OCI-LY1 (cell line): Measurements from ENCODE around the gene BRD3OS.

Experiments
- H2AFZ ChIP-seq: fragments of 200-600 bp; sonication (generic), shearing (Covaris generic); 2 replicates; pipeline ENCODE4 v1.6.0; 2014; ENCODE audit warnings: antibody characterized with exemption, mild to moderate bottlenecking, low read length
- H3F3A ChIP-seq: fragments of 200-600 bp; sonication (generic), shearing (Covaris generic); 2 replicates; pipeline ENCODE4 v1.6.0; 2014; ENCODE audit warnings: mild to moderate bottlenecking, antibody characterized with exemption, low read length, moderate library complexity; ENCODE audit not compliant: insufficient read depth
- H3K27ac ChIP-seq: fragments of 200-600 bp; sonication (generic); 2 replicates; pipeline ENCODE4 v1.5.1; 2014; ENCODE audit warnings: low read length, mixed run types, mild to moderate bottlenecking, low read depth; ENCODE audit not compliant: poor library complexity, severe bottlenecking
- H3K27me3 ChIP-seq: fragments of 200-600 bp; sonication (generic); 2 replicates; pipeline ENCODE4 v1.6.0; 2014; ENCODE audit warnings: antibody characterized with exemption, mild to moderate bottlenecking, low read length, moderate library complexity; ENCODE audit not compliant: insufficient read depth
- H3K36me3 ChIP-seq: fragments of 200-600 bp; sonication (generic); 2 replicates; pipeline ENCODE4 v1.6.1; 2014; ENCODE audit warnings: mild to moderate bottlenecking, antibody characterized with exemption, low read length, moderate library complexity, mixed read lengths; ENCODE audit not compliant: insufficient read depth
- H3K4me1 ChIP-seq: fragments of 200-600 bp; sonication (generic); 2 replicates; pipeline ENCODE4 v1.5.1; 2014; ENCODE audit warnings: mild to moderate bottlenecking, low read length, moderate library complexity; ENCODE audit not compliant: insufficient read depth, severe bottlenecking
- H3K4me2 ChIP-seq: fragments of 200-600 bp; sonication (generic), shearing (Covaris generic); 2 replicates; pipeline ENCODE4 v1.6.1; 2014; ENCODE audit warnings: low read length
- H3K4me3 ChIP-seq: fragments of 200-600 bp; sonication (generic); 2 replicates; pipeline ENCODE4 v1.5.1; 2014; ENCODE audit warnings: low read length, low read depth, mild to moderate bottlenecking, mixed read lengths; ENCODE audit not compliant: poor library complexity, severe bottlenecking
- H3K79me2 ChIP-seq: fragments of 200-600 bp; shearing (Covaris generic); 2 replicates; pipeline ENCODE4 v1.6.1; 2016; ENCODE audit warnings: mixed run types, low read length, mixed read lengths; ENCODE audit not compliant: insufficient read depth
- H3K9ac ChIP-seq: fragments of 200-600 bp; sonication (generic), shearing (Covaris generic); 2 replicates; pipeline ENCODE4 v1.6.1; 2014; ENCODE audit warnings: mild to moderate bottlenecking, low read length, mixed read lengths
- H3K9me2 ChIP-seq: fragments of 200-600 bp; sonication (generic), shearing (Covaris generic); 2 replicates; pipeline ENCODE4 v1.6.1; 2014; ENCODE audit warnings: low read depth, mild to moderate bottlenecking, low read length, mixed read lengths
- H3K9me3 ChIP-seq: fragments of 200-600 bp; shearing (Covaris generic); 2 replicates; pipeline ENCODE4 v1.6.1; 2014; ENCODE audit warnings: low read length, mixed read lengths
- H4K20me1 ChIP-seq: fragments of 200-600 bp; sonication (generic), shearing (Covaris generic); 2 replicates; pipeline ENCODE4 v1.6.0; 2016; ENCODE audit warnings: mild to moderate bottlenecking, low read length; ENCODE audit not compliant: insufficient read depth
- EZH2 ChIP-seq: fragments of 200-600 bp; sonication (generic), shearing (Covaris generic); IDR thresholded peaks from 2 replicates; pipeline ENCODE4 v1.8.0; 2017; ENCODE audit warnings: borderline replicate concordance, mixed run types, mild to moderate bottlenecking, antibody characterized with exemption, low read length, moderate library complexity, mixed read lengths
- TF ChIP-seq, protein P1 (sequence below): fragments of 200-600 bp; sonication (generic), shearing (Covaris generic); IDR thresholded peaks from 2 replicates; pipeline ENCODE4 v1.5.1; 2017; ENCODE audit warnings: mild to moderate bottlenecking, antibody characterized with exemption, low read length, moderate library complexity, mixed read lengths

The BRD3OS gene

DNA sequence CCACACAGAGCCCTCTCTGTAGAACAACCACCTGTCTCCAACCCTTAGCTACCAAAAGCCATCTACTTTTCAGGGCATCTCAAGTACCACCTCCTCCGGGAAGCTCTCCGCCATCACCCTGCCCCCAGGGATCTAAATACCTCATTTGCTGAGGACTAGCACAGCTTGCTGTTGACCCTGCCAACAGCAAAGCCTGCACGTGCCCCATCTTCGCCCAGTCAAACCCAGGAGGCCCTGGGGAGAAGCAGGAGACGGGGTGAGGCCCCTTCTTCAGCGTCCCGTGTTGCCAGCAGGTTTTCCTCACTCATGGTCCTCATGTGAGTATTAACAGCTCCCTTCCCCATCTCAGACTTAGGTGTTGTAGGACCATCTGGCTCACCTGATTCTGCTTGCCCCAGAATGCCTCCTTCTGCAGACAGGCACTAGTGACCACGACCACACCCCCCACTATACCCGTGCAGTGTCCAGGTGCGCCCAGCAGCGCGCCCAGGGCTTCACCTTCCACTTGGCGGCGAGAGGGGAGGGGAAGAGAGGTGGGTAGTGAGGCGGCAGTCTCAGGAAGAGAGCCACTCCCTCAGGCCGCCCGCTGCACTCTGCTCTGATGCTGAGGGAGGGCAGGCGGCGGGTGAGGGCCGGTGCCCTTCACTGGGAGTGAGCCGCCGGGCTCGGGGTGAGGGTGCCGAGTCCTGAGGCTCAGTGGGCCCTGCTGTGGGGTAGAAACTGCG is 44.3 kb upstream of the BRD3OS start:
- Histone ChIP-seq H2AFZ (no peak overlapping the region), H3K27ac (no peak overlapping the region), H3K9me3 (no peaks in the 10 kb centered on the region), H3K36me3 (no peaks in the 10 kb centered on the region), H3K79me2 (no peaks in the 10 kb centered on the region), H3K9ac (no peak overlapping the region), H3K4me2 (no peak overlapping the region), H3F3A (no peaks in the 10 kb centered on the region), H3K9me2 (no peaks in the 10 kb centered on the region), H3K27me3 (peaks cover 10% of the 10 kb centered on the region; the same call in 1 of the 2 replicates), H3K4me1 (no peaks in the 10 kb centered on the region), H4K20me1 (no peaks in the 10 kb centered on the region), H3K4me3 (no peak overlapping the region)
- TF ChIP-seq, protein P1, sequence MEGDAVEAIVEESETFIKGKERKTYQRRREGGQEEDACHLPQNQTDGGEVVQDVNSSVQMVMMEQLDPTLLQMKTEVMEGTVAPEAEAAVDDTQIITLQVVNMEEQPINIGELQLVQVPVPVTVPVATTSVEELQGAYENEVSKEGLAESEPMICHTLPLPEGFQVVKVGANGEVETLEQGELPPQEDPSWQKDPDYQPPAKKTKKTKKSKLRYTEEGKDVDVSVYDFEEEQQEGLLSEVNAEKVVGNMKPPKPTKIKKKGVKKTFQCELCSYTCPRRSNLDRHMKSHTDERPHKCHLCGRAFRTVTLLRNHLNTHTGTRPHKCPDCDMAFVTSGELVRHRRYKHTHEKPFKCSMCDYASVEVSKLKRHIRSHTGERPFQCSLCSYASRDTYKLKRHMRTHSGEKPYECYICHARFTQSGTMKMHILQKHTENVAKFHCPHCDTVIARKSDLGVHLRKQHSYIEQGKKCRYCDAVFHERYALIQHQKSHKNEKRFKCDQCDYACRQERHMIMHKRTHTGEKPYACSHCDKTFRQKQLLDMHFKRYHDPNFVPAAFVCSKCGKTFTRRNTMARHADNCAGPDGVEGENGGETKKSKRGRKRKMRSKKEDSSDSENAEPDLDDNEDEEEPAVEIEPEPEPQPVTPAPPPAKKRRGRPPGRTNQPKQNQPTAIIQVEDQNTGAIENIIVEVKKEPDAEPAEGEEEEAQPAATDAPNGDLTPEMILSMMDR: no peak
- no peak for TF ChIP-seq EZH2

DNA sequence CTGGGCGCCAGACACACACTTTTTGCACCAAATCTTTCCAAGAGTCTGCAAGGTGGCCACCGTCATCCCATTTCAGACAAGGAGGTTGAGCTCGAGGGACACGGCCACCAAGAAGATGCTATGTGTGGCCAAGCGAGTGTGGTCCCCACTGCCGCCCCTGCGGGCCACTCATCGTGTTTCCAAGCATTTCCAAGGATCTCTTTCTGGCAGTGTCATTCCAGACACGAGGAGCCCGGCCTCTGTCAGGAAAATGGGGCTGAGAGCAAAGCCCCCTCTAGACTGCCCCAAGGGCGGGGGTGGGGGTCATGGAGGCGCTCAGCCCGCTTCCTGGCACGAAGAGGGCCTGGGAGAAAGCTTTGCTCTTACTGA is 43.7 kb upstream of the BRD3OS start:
- H2AFZ ChIP-seq: no peak overlapping the region
- no peak overlapping the region for H3K4me2 ChIP-seq
- H3K36me3 ChIP-seq: no peaks in the 10 kb centered on the region
- H3K9me3 ChIP-seq: no peaks in the 10 kb centered on the region
- H3K27ac ChIP-seq: no peak overlapping the region
- TF ChIP-seq, protein P1: no peak
- TF ChIP-seq EZH2: no peak
- H3K27me3 ChIP-seq: peaks cover 10% of the 10 kb centered on the region; the same call in 1 of the 2 replicates
- no peaks in the 10 kb centered on the region for H4K20me1 ChIP-seq
- H3K79me2 ChIP-seq: no peaks in the 10 kb centered on the region
- H3F3A ChIP-seq: no peaks in the 10 kb centered on the region
- no peak overlapping the region for H3K4me3 ChIP-seq
- H3K4me1 ChIP-seq: no peaks in the 10 kb centered on the region
- no peaks in the 10 kb centered on the region for H3K9me2 ChIP-seq
- no peak overlapping the region for H3K9ac ChIP-seq

DNA sequence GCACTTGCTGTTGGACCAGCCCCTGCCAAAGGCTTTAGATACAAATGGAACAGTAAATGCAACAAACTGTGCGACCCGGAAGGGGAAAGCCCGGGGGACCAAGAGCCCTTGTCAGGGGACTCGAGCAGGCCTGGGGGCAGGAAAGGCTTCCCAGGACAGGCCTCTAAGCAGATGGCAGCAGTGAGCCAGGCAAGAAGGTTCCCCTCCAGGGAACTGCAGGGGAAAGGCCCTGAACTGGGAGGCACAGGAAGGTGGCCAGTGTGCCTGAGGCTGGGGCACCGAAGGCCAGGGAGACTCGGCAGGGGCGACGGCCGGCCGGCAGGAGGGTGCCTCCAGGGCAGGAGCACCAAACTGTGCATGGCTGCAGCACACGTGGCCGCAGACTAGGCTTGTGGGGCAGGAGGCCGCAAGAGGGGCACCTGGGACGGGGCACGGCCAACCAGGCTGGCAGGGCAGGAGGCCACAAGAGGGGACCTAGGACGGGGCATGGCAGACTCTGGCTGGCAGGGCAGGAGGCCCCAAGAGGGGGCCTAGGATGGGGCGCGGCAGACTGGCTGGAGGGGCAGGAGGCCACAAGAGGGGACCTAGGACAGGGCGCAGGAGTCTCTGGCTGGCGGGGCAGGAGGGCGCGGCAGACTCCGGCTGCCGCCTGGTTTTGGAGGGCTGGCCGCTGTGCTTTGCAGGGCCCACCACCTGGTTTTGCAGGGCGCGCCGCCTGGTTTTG is 43.2 kb upstream of the BRD3OS start:
- Histone ChIP-seq H4K20me1 (no peaks in the 10 kb centered on the region), H3K9me2 (no peaks in the 10 kb centered on the region), H3K27me3 (peaks cover 10% of the 10 kb centered on the region; the same call in 1 of the 2 replicates), H3K4me3 (no peak overlapping the region), H3K36me3 (no peaks in the 10 kb centered on the region), H3F3A (no peaks in the 10 kb centered on the region), H3K27ac (no peak overlapping the region), H3K4me2 (no peak overlapping the region), H3K9ac (no peak overlapping the region), H2AFZ (no peak overlapping the region), H3K9me3 (no peaks in the 10 kb centered on the region), H3K4me1 (no peaks in the 10 kb centered on the region), H3K79me2 (no peaks in the 10 kb centered on the region)
- TF ChIP-seq, protein P1: no peak
- TF ChIP-seq EZH2: no peak
